ENCODE results near the gene THOP1. TPM values are rescaled to one million over a fixed set of nuclear protein-coding genes. Genes with fewer than 3 reads are reported as not detected.

THOP1 gene
- total RNA-seq, 1 donor from 2014 or later = 101 TPM

- peak; percentile 6 for DNase-seq
These were observed 32.0 kb downstream of the THOP1 start for GRCh38 chr19:2817237-2817829.

DNA sequence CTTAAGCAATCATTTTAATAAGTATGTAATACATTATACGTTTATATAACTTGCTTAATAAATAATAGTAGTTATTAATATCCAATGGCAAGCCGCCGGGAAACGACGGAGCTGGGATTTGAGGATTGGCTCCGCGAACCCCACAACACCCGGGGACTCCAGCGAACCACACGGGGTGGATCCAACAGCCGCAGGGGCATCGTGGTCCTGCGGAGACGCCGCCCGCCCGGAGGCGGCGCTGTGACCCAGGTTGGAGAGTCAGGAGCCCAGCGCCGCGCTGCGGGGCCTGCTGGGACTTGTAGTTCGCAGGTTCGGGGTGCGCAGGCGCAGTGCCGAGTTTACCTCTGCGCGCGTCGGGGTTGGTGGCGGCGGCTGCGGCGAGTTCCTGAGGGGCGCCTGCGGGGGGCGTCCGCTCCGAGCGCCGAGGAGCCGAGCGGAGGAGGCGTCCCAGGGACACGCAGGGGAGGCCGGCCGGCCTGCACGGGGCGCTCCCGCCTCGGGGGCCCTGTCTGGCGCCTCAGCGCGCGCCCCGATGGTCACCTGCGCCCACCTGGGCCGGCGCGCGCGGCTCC lies 34.3 kb downstream of the THOP1 start, which contains the start of gene ZNF554:
TSS of gene ZNF554 (plus strand) at position 329 of the 572 bp plus-strand sequence. CDS start at position 533, 204 bp downstream.
- DNase-seq = peak; percentile 99

GRCh38 chr19:2820112-2820702 lies 34.9 kb downstream of the THOP1 start:
- peak; percentile 16 for DNase-seq

DNA sequence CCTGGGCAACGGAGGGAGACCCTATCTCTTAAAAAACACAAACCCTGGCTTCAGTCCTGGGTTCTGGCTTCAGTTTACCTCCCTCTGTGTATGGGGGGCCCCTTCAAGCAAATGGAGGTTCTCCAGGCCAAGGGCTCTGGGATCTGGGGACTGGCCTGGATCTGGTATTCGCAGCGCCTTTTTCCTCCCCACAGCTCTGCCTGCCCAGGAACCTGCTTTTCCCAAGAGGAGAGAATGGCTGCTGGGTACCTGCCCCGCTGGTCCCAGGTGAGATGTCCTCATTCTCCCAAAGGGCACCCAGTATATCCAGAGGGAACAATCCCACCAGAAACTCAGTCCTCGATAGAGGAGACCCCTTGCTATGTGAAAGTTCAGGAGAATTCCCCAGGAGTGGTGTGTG lies 37.5 kb downstream of the THOP1 start:
- DNase-seq = no peak

DNA sequence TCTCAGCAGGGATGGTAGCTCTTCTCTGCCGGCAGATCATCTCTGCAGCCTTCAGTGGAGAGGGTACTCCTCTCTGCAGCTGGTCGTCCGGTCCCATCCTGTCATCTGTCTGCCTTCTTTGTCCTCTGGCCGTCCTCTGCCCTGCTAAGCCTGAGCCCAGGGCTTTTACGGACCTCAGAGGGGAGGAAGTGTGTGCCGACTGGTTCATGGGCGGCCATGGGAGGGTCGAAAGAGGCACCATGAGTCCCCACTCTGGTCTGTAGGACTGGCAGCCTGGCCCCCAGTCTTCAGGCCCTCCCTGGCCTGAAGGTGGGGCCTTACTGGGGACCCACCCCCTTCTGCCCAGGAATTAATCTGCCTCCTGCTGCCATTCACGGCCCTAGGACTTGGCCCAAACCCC lies 38.3 kb downstream of the THOP1 start:
- no peak for DNase-seq

DNA sequence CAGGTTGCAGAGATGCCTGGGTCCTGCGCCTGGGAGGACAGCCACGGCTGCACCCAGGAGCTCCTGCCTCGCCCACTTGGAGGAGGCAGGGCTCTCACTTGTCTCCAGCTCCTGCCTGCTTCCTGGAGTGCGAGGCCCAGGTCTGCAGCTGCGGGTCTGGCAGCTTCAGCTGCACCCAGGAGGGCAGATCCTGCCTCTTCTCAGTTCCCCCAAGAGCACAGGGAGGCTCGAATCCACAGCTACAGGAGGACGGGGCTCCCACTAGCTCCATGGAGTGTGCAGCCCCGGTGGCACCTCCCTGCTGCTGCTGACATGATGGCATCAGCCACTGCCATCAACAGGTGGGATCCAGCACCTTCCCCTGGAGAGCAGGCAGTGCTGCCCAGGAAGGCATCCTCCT lies 38.8 kb downstream of the THOP1 start:
- DNase-seq = no peak

GRCh38 chr19:2827022-2827421 lies 41.7 kb downstream of the THOP1 start:
- no peak for DNase-seq

- no peak for DNase-seq
These were observed 42.7 kb downstream of the THOP1 start for GRCh38 chr19:2827840-2828489.

- no peak for DNase-seq
These were observed 49.1 kb downstream of the THOP1 start for GRCh38 chr19:2834294-2834871.

DNA sequence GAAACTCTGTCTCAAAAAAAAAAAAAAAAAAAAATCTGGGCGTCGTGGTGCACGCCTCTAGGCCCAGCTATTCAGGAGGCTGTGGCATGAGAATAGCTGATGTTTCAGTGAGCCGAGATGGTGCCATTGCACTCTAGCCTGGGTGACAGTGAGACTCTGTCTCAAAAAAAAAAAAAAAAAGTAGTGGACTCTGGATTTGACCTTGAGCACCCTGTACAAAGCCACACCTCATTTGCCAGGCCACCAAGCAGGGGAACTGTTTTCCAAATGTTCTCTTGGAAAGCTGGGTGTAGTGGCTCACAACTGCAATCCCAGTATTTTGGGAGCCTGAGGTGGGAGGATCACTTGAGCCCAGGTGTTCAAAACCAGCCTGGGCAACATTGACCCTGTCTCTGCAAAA lies 52.1 kb downstream of the THOP1 start:
- DNase-seq = no peak

GRCh38 chr19:2840794-2841791 lies 55.8 kb downstream of the THOP1 start, which contains the start of gene ZNF555:
Gene ZNF555, plus strand, starts transcription at chr19:2841475. Its CDS starts 98 bp downstream, at chr19:2841573.
- peak; percentile 100 for DNase-seq

- DNase-seq = no peak
These were observed 56.7 kb downstream of the THOP1 start for GRCh38 chr19:2841855-2842574.

- DNase-seq = no peak
These were observed 59.8 kb downstream of the THOP1 start for GRCh38 chr19:2845107-2845506.

GRCh38 chr19:2846180-2846894 lies 61.0 kb downstream of the THOP1 start:
- DNase-seq = peak; percentile 79

DNA sequence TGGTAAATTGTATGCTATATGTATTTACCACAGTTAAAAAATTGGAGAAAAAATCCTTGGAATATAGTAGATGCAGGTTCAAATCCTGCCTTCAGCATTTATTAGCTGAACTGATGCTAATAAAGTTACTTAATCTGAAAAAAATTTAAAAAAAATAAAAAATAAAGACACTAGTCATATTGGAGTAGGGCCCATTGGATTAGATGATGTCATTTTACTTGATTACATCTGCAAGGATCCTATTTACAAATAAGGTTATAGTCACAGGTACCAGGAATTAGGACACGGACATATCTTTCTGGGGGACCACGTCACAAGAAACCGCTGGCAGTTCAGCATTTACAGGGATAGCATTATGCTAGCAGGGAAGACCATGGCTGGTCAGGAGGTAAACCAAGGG lies 62.2 kb downstream of the THOP1 start:
- DNase-seq = no peak

DNA sequence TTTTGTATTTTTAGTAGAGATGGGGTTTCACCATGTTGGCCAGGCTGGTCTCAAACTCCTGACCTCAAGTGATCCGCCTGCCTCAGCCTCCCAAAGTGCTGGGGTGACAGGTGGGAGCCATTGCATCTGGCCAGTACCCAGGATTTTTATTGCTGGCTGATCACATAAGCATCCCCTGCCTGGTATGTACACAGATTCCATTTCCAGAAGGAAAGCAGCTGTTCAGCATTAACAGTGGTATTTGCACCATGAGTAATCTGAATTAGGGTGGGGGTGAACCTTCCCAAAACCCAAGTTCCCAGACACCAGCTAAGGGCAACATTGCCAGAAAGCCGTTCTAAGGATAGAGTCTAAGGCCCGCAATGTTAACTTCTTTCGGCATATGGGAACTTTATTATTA lies 63.3 kb downstream of the THOP1 start:
- DNase-seq = peak; percentile 95

- no peak for DNase-seq
These were observed 65.1 kb downstream of the THOP1 start for GRCh38 chr19:2850256-2850925.

DNA sequence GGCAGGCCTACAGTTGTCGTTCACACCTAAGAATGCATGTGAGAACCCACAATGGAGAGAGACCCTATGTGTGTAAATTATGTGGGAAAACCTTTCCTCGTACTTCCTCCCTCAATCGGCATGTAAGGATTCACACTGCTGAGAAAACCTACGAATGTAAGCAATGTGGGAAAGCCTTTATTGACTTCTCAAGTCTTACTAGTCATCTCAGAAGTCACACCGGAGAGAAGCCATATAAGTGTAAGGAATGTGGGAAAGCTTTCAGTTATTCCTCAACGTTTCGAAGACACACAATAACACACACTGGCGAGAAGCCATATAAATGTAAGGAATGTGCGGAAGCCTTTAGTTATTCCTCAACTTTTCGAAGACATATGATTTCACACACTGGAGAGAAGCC lies 67.3 kb downstream of the THOP1 start:
- DNase-seq = no peak

GRCh38 chr19:2853015-2853606 lies 67.8 kb downstream of the THOP1 start:
- no peak for DNase-seq

All from tongue (tissue), 2 donors.